GM21528 (cell line): Measurements from ENCODE around the gene FCHO2.

ENCODE experiments used
- ATAC-seq: cut with Tn5 transposase; IDR thresholded peaks from one replicate; pipeline ENCODE4 v1.9.1; 2021; ENCODE audit warnings: mild to moderate bottlenecking, moderate library complexity; ENCODE audit not compliant: unreplicated experiment, low FRiP score

Gene FCHO2

DNA sequence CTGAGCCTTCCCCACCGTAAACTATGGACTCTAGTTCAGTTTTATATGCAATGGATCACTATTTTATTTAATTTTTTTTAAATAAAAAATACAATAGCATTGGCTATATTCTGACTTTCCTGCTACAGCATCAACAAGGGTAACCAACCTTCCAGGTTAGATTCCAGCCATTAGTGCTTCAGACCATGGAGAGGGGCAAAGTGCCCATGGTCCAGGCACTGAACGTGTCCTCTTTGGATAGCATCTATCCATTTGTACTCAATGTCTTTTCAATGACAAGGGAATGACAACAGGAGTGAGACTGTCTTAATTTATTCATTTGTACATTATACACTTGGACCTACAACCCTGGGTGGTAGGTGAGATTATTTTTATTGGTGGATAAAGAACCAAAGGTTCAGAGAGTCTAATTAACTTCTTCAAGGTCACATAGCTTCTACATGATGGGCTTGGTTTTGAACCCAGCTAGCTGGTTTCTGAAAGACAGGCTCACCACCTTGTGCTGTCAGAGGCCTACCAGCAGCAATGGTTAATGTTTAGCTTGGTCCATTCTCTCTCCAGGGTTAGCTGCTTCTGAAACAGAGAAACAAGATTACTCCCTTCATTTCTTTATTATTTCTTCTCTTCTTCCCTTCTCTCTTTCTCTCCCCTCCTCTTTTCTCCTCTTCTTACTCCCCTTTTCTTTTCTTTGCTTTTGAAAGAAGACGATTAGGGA lies 176.0 kb downstream of the FCHO2 start:
- no peak for ATAC-seq

- ATAC-seq, result no peak
These were observed 176.9 kb downstream of the FCHO2 start for GRCh38 chr5:73132759-73133158.

DNA sequence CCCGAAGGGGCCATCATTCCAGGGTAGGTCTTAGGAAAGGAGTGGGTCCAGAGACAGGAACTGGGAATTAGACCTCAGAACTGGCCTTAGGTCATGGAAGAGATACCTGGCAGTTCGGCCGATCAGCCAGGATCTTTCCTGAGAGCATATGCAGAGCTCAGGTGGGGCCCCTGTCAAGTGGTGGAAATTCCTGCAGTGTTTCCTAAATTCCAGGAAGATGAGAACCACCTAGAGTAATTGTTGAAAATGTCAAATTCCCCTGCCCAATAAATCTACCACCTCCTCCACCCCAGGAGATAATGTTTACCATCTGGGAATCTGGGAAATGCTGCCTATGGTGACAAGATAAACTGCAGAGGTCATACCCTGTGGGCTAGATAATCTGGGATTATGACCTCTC lies 179.2 kb downstream of the FCHO2 start:
- ATAC-seq, result no peak

DNA sequence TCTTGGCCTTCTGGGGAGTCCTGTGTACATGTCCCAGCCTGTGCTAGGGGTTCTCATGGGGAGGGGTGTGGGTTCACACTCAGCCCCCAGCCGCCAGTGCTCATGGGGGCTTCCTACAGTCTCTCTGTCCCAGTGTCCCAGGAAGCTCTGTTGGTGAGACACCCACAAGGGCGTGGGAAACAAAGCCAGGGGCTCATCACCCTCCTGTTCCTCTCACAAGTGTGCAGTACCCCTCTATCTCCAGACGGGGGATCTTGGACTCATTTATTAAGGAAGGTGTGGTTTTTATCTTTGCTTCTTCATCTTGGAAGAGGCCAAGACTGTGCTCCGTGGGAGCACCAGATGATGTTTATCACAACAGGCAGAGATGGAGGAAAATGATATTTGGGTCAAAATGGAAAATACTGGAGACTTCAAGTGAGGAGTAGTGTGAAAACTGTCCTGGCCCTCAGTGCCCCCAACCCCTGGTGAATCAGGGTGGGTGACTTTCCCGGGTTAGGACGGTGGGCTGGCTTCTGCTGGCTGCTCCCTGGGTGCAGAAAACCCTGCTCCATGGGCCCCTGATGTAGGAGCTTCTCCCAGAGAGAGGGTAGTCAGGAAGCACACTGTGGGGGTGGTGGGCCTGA lies 179.7 kb downstream of the FCHO2 start:
- ATAC-seq, result no peak

DNA sequence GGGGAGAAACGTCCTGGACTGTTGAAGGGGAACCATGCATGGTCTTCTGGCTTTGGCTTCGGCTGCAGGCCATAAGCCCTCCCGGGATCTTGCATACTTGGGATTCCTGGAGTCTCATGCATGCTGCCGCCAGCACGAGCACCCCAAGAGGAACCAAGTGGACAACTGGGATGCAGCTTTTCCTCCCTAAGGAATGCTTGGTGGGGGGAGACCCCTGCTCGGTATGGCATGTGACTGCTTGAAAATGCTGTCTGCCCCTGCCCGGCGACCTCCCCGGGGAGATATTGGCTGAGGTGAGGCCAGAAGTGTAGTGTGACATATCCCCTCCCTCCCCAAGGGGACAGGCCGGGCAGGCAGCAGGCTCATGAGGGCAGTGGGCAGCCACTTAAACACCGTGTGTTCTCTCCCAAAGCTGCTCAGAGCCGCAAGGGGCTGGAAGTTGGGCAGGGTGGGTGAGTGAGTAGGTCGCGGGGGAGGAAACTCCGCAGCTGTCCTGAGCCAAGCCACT lies 180.3 kb downstream of the FCHO2 start:
- no peak for ATAC-seq

DNA sequence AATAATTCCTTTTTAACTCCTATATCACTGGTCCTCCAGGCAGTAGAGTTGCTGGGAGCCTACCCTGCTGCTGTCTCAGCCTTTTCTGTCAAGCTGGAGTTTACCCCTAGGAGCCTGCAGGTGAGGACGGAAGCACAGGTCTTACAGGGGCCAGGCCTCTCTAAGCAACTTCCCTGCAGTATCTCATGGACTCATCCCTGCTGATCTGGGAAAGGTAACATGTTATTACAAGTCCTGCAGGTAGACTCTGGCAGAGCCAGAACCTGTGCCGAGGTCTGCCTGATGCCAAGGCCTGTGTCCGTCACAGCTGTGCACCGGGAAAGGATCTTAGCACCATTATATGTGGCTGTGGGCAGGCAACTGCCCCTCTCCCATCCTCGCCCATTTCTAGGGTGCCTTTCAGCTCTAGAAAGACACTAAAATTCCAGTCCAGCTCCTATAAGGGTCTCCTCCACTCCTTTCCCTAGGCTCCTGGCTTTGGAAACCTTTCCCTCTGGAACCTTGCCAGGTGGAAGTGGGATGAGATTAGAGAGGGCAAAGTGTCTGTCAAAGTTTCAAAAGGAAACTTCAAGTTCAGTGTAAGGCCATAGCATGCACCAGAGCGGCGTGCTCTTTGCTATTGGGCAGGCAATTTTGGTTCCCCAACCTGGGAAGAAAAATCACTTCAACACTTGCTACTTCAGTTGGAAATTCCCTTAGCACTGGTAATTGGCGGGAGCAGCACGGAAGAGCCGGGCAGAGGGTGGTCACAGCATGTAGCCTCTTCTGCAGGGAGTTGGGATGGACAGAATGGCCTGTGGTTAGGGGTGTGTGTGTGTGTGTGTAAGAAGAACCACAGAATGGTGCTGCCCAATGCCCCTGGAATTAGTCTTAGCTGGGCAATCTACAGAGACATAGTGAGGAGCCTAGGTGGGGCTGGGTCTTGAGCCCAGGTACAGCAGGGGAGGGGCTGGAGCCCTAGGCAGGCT lies 182.0 kb downstream of the FCHO2 start:
- no peak for ATAC-seq

- ATAC-seq, result no peak
These were observed 183.6 kb downstream of the FCHO2 start for GRCh38 chr5:73139485-73139884.
